ENCODE data around the gene ZBTB2. TPM values are rescaled to one million over a fixed set of nuclear protein-coding genes. Genes with fewer than 3 reads are reported as not detected.

ZBTB2 gene, protein sequence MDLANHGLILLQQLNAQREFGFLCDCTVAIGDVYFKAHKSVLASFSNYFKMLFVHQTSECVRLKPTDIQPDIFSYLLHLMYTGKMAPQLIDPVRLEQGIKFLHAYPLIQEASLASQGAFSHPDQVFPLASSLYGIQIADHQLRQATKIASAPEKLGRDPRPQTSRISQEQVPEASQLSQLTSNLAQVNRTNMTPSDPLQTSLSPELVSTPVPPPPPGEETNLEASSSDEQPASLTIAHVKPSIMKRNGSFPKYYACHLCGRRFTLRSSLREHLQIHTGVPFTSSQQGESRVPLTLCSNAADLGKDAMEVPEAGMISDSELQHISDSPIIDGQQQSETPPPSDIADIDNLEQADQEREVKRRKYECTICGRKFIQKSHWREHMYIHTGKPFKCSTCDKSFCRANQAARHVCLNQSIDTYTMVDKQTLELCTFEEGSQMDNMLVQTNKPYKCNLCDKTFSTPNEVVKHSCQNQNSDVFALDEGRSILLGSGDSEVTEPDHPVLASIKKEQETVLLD
- total RNA-seq = 13.0 TPM
- long read RNA-seq, transcript ZBTB2-201 (3 exons, 3,090 nt) = major isoform, 14 of 26 reads
- long read RNA-seq, partial matches to known transcripts = 1 of 26 reads
- long read RNA-seq, other reads (novel, unspliced or antisense) = 11 of 26 reads

DNA sequence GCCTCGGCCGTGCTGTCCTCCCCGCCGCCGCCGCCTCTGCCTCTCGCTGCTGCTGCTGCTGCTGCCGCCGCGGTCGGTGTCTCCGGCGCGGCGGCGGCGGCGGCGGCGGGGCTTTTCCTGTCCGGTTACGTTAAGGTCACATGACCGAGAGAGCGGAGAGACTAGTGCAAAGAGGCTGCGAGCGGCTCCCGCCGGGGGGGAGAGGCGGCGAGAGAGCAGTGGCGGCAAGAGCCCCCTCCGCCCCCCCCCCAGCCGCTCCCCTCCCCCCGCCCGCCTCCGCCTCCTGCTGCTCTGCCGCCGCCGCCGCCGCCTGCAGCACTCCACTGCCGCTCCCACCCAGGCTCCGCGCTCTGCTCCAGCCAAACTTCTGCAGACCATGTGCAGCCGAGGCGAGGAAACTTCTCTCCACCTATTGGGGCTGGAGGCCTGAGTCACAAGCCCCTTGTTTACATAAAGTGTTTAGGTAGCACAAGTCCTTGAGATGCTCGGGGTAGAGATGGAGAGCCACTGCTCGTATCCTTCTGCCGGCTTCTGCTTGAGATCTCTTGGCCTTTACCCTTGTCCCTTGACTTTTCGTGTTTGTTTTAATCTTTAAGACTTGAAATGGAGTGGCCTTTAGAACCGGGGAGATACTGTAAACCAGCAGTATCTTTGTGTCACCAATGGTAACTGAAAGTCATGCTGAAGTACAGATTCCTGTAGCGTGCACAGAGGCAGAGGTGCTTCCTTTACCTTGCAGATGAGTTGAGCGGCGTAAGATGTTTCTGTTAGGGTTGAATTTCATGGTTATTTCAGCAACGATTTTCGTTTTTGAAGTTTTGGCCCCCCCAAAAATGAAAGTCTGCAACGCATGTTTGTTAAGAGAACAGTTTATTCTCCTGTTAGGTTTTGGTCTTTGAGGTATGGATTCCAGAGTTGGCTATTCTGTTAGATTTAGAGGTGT lies at the start of gene ZBTB2:
ZBTB2 (minus strand) TSS at position 89 of the 943 bp plus-strand sequence. CDS start 17,922 bp downstream, outside the sequence.
- peak; percentile 88 for DNase-seq
- Histone ChIP-seq H3K27ac (peak within 1 kb of the TSS; percentile 96), H3K4me1 (peaks cover 61% of the 10 kb centered on the region), H3K9me3 (no peaks in the 10 kb centered on the region), H3K36me3 (no peaks in the 10 kb centered on the region), H3K4me3 (peak within 1 kb of the TSS; percentile 93), H3K27me3 (no peaks in the 10 kb centered on the region)
- TF ChIP-seq, protein P1, sequence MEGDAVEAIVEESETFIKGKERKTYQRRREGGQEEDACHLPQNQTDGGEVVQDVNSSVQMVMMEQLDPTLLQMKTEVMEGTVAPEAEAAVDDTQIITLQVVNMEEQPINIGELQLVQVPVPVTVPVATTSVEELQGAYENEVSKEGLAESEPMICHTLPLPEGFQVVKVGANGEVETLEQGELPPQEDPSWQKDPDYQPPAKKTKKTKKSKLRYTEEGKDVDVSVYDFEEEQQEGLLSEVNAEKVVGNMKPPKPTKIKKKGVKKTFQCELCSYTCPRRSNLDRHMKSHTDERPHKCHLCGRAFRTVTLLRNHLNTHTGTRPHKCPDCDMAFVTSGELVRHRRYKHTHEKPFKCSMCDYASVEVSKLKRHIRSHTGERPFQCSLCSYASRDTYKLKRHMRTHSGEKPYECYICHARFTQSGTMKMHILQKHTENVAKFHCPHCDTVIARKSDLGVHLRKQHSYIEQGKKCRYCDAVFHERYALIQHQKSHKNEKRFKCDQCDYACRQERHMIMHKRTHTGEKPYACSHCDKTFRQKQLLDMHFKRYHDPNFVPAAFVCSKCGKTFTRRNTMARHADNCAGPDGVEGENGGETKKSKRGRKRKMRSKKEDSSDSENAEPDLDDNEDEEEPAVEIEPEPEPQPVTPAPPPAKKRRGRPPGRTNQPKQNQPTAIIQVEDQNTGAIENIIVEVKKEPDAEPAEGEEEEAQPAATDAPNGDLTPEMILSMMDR (IDR thresholded peaks at IDR 0.05) = no peak
- ATAC-seq = peak; percentile 7
- intact Hi-C loops (cut with DNase I) = no loop called here

DNA sequence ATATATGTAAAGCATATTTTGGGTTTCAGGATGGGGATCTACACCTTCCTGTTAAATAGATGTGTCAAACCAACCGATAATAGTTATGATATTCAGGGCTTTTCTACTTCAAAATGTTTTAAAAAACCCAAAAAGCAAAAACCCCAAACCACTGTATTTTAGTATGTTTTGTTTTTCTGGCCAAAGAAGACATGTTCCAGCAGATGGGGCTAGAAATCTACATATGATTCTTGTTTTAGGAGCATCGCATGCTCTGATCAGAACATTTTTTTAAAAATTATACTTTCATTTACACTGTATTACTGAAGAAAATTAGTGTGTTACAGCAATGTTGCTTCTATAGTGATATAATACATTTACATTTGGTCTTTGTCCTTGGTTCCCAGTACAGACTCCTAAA lies 49.6 kb upstream of the ZBTB2 start:
- Histone ChIP-seq H3K36me3 (peaks cover 7% of the 10 kb centered on the region), H3K27ac (no peak overlapping the region), H3K4me1 (peaks cover 16% of the 10 kb centered on the region), H3K4me3 (no peak overlapping the region), H3K27me3 (no peaks in the 10 kb centered on the region), H3K9me3 (no peaks in the 10 kb centered on the region)
- DNase-seq (no peak), ATAC-seq (no peak)
- TF ChIP-seq, protein P1 (IDR thresholded peaks at IDR 0.05) = peak; percentile 48
- intact Hi-C loops (cut with DNase I) = no loop called here

DNA sequence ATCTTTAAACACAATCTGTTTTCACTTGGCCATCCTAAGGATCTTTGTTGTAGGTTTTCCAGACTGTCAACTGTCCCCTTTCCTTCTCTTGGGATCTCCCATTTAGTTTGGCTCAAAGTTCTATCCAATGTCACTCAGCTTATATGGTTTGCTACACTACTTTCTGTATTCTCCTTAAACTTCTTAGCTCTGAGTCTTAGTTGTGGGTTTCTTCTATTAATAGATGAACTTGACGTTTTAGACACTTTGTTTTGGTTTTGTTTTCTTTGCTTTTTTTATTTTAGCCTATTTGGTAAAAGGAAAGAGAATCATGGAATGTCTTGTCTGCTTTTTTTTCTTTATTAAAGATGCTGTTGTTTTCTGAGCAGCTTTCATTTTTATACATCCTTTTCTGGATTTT lies 49.1 kb upstream of the ZBTB2 start:
- ATAC-seq = no peak
- Histone ChIP-seq H3K27me3 (no peaks in the 10 kb centered on the region), H3K4me3 (no peak overlapping the region), H3K27ac (no peak overlapping the region), H3K4me1 (peaks cover 16% of the 10 kb centered on the region), H3K36me3 (peaks cover 8% of the 10 kb centered on the region), H3K9me3 (no peaks in the 10 kb centered on the region)
- intact Hi-C loops (cut with DNase I) = no loop called here
- TF ChIP-seq, protein P1 (IDR thresholded peaks at IDR 0.05) = no peak
- DNase-seq = no peak

DNA sequence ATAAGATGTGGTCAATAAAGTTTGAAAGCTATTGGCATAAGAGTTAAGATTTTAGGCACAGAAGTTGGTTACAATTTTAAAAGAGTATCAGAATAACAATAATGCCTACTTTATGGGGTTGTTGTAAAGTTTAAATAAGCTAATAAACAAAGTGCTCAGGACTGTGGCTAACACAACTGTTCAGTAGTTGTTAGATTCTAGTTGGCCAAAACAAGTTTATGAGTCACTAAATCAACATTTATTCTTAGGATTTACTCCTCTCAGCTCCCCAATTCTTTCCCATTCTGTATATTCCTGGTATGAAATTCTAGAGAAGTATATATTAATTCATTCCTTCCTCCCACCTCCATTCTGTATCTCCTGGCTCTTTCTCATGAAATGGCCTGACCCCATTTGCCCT lies 46.0 kb upstream of the ZBTB2 start:
- H3K27ac ChIP-seq = no peak overlapping the region
- H3K36me3 ChIP-seq = peaks cover 20% of the 10 kb centered on the region
- no peak for ATAC-seq
- peaks cover 11% of the 10 kb centered on the region for H3K4me1 ChIP-seq
- H3K27me3 ChIP-seq = no peaks in the 10 kb centered on the region
- intact Hi-C loops (cut with DNase I) = no loop called here
- TF ChIP-seq, protein P1 (IDR thresholded peaks at IDR 0.05) = no peak
- H3K9me3 ChIP-seq = no peaks in the 10 kb centered on the region
- H3K4me3 ChIP-seq = no peak overlapping the region
- DNase-seq = no peak

DNA sequence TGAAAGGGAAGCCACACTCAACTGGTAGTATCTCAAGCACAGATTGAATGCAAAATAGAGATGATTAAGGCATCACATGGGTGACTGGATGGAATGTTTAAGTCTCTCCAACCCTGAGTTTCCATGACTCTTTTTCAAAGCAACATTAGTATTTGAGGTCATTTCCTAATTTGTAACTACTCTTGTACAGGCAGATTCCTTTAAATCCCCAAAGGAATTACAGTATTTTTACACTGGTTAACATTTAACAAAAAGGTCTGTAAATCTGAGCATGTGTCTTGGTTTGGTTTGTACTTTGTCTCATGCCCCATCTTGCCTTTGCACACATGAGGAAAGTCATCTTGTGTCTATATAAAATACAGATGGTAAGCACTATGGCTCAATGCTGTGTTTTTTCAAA lies 45.4 kb upstream of the ZBTB2 start:
- ATAC-seq (no peak), DNase-seq (no peak)
- TF ChIP-seq, protein P1 (IDR thresholded peaks at IDR 0.05) = no peak
- no peak overlapping the region for H3K27ac ChIP-seq
- peaks cover 11% of the 10 kb centered on the region for H3K4me1 ChIP-seq
- H3K4me3 ChIP-seq = no peak overlapping the region
- H3K9me3 ChIP-seq = no peaks in the 10 kb centered on the region
- intact Hi-C loops (cut with DNase I) = no loop called here
- no peaks in the 10 kb centered on the region for H3K27me3 ChIP-seq
- H3K36me3 ChIP-seq = peaks cover 26% of the 10 kb centered on the region

Measured in upper lobe of right lung (tissue), 1 donor.